ENCODE results near the gene KCNIP3. TPM values are rescaled to one million over a fixed set of nuclear protein-coding genes. Genes with fewer than 3 reads are reported as not detected.

KCNIP3 gene
- total RNA-seq, 1 donor: 2.6 TPM

GRCh38 chr2:95299961-95300360 lies 2.8 kb downstream of the KCNIP3 start:
- no peak for TF ChIP-seq CTCF (IDR thresholded peaks at IDR 0.05; ENCODE audit: insufficient read depth, low read depth, low read length)
- H3K4me3 ChIP-seq (ENCODE audit: low read depth, low read length): no peak overlapping the region
- no peak for DNase-seq (ENCODE audit: low read depth)

GRCh38 chr2:95300450-95300849 lies 3.3 kb downstream of the KCNIP3 start:
- no peak for DNase-seq (ENCODE audit: low read depth)
- H3K4me3 ChIP-seq (ENCODE audit: low read depth, low read length): no peak overlapping the region
- no peak for TF ChIP-seq CTCF (IDR thresholded peaks at IDR 0.05; ENCODE audit: insufficient read depth, low read depth, low read length)

GRCh38 chr2:95301186-95301585 lies 4.0 kb downstream of the KCNIP3 start:
- no peak for DNase-seq (ENCODE audit: low read depth)
- no peak for TF ChIP-seq CTCF (IDR thresholded peaks at IDR 0.05; ENCODE audit: insufficient read depth, low read depth, low read length)

GRCh38 chr2:95301876-95302641 lies 4.9 kb downstream of the KCNIP3 start:
- no peak for TF ChIP-seq CTCF (IDR thresholded peaks at IDR 0.05; ENCODE audit: insufficient read depth, low read depth, low read length)
- DNase-seq (ENCODE audit: low read depth): no peak

More at GRCh38 chr2:95301186-95301585, 4.0 kb downstream of the KCNIP3 start:
- no peak overlapping the region for H3K4me3 ChIP-seq (ENCODE audit: low read depth, low read length)

GRCh38 chr2:95303191-95303919 lies 6.2 kb downstream of the KCNIP3 start:
- no peak overlapping the region for H3K4me3 ChIP-seq (ENCODE audit: low read depth, low read length)
- no peak for TF ChIP-seq CTCF (IDR thresholded peaks at IDR 0.05; ENCODE audit: insufficient read depth, low read depth, low read length)
- no peak for DNase-seq (ENCODE audit: low read depth)

More at GRCh38 chr2:95301876-95302641, 4.9 kb downstream of the KCNIP3 start:
- H3K4me3 ChIP-seq (ENCODE audit: low read depth, low read length): no peak overlapping the region

GRCh38 chr2:95305380-95306061 lies 8.4 kb downstream of the KCNIP3 start:
- no peak overlapping the region for H3K4me3 ChIP-seq (ENCODE audit: low read depth, low read length)
- DNase-seq (ENCODE audit: low read depth): no peak
- TF ChIP-seq CTCF (IDR thresholded peaks at IDR 0.05; ENCODE audit: insufficient read depth, low read depth, low read length): no peak

Measured in fibroblast of villous mesenchyme (primary cell).